Measurements from ENCODE around the gene TGM5.

GRCh38 chr15:43213466-43213865, 53.3 kb downstream of the TGM5 start:
- TF ChIP-seq CTCF (IDR thresholded peaks at IDR 0.05; ENCODE audit: low read depth, low read length) (no peak), POLR2A (IDR thresholded peaks at IDR 0.05; ENCODE audit: extremely low read depth, insufficient read length) (no peak)
- TF ChIP-seq, protein P1, sequence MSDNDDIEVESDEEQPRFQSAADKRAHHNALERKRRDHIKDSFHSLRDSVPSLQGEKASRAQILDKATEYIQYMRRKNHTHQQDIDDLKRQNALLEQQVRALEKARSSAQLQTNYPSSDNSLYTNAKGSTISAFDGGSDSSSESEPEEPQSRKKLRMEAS (IDR thresholded peaks at IDR 0.05; ENCODE audit: low read depth, low read length), result no peak
